Lung (tissue), 12 donors: ENCODE data around the gene KIAA1958. TPM values are rescaled to one million over a fixed set of nuclear protein-coding genes. Genes with fewer than 3 reads are reported as not detected.
A peak's percentile ranks its signal among the peaks of the same experiment; 100 is the strongest.

Experiments
- ATAC-seq: fragments of 200-7000 bp; cut with Tn5 transposase; one replicate; pipeline ENCODE4 v1.9.1; 2020; ENCODE audit warnings: moderate number of reproducible peaks; ENCODE audit not compliant: insufficient read depth, low FRiP score
- DNase-seq, 3 donors: peaks; one replicate each; pipeline ENCODE4 v3.0.0-alpha.2; 2013 to 2017
- H3K27ac ChIP-seq, 2 donors: one replicate each; pipeline ENCODE4 v1.5.1; 2013; ENCODE audit warnings: mild to moderate bottlenecking in 2 of 2, moderate library complexity in 2 of 2, control low read depth in 1 of 2, inconsistent platforms in 1 of 2, low read depth in 1 of 2, low read length in 1 of 2
- H3K27me3 ChIP-seq, 3 donors: one replicate each; pipeline ENCODE4 v1.5.1; 2013; ENCODE audit warnings: low read length in 2 of 3; ENCODE audit not compliant: control insufficient read depth in 3 of 3, insufficient read depth in 3 of 3
- H3K36me3 ChIP-seq, 4 donors: one replicate each; pipeline ENCODE4 v1.5.1; 2013; ENCODE audit warnings: low read length in 4 of 4, mild to moderate bottlenecking in 1 of 4, moderate library complexity in 1 of 4; ENCODE audit not compliant: control insufficient read depth in 4 of 4, insufficient read depth in 4 of 4
- H3K4me1 ChIP-seq, 5 donors: one replicate each; pipeline ENCODE4 v1.5.1; 2013; ENCODE audit warnings: low read length in 5 of 5, mild to moderate bottlenecking in 2 of 5, moderate library complexity in 1 of 5; ENCODE audit not compliant: control insufficient read depth in 5 of 5, insufficient read depth in 5 of 5
- H3K4me3 ChIP-seq: one replicate; pipeline ENCODE4 v1.5.1; 2013; ENCODE audit warnings: mild to moderate bottlenecking, control low read depth, moderate library complexity
- H3K9ac ChIP-seq, 2 donors: one replicate each; pipeline ENCODE4 v1.5.1; 2013; ENCODE audit warnings: low read length in 2 of 2, control low read depth in 1 of 2; ENCODE audit not compliant: insufficient read depth in 1 of 2
- H3K9me3 ChIP-seq, 4 donors: one replicate each; pipeline ENCODE4 v1.5.1; 2013; ENCODE audit warnings: low read length in 3 of 4, mild to moderate bottlenecking in 1 of 4, moderate library complexity in 1 of 4; ENCODE audit not compliant: control insufficient read depth in 4 of 4, insufficient read depth in 3 of 4
- CTCF ChIP-seq: IDR thresholded peaks from 2 replicates; pipeline ENCODE4 v1.5.1; 2012; ENCODE audit warnings: mild to moderate bottlenecking; ENCODE audit errors: control extremely low read depth, extremely low read depth
- WGBS, 2 donors: extraction: QIAGEN DNeasy Blood & Tissue Kit; methylation state at CpG; one replicate each; pipeline ENCODE4 v1.1.7; 2013; 5-methylcytosine and 5-hydroxymethylcytosine counted together
- polyA plus RNA-seq, 2 donors: library from polyadenylated mRNA; stranded (reverse); fragments of 200-250 nt; gene quantifications; one replicate each; pipeline ENCODE4 v1.2.1, GENCODE V29; 2013
- total RNA-seq, 2 donors: library from RNA; depleted of rRNA in 1 of 2; stranded (reverse); fragments of >200 nt in 1 of 2; gene quantifications; one replicate each; pipeline ENCODE4 v1.2.1, GENCODE V29; 2014 to 2021
- donor health status: control.
- donor health status: control.
- donor health status: Bipolar disorder and iron deficiency.
- donor health status: healthy.
- donor health status: DM: yes; HTN: yes; CAD: no.

Gene KIAA1958
- total and polyA plus RNA-seq, 4 donors: 2.0 to 24.0 (median 6.8) TPM

- no peak for TF ChIP-seq CTCF
- H3K9me3 ChIP-seq: no peaks in the 10 kb centered on the region
- H3K9ac ChIP-seq: peak overlapping the region in 1 of 2 donors; percentile 45
- peaks cover 0 to 31% (median 3%) of the 10 kb centered on the region in 5 donors for H3K4me1 ChIP-seq
- WGBS, 2 donors: 0 to 1% methylated on average over 40 to 80 of the region's 80 CpGs
- peak overlapping the region; percentile 63 to 86 for H3K27ac ChIP-seq
- ATAC-seq: peak; percentile 25
- H3K4me3 ChIP-seq: peak overlapping the region; percentile 80
- no peaks in the 10 kb centered on the region for H3K27me3 ChIP-seq
- peak; percentile 78 to 84 (median 81) for DNase-seq
- no peaks in the 10 kb centered on the region for H3K36me3 ChIP-seq
These were observed 576 bp downstream of the KIAA1958 start for GRCh38 chr9:112487008-112487798.

DNA sequence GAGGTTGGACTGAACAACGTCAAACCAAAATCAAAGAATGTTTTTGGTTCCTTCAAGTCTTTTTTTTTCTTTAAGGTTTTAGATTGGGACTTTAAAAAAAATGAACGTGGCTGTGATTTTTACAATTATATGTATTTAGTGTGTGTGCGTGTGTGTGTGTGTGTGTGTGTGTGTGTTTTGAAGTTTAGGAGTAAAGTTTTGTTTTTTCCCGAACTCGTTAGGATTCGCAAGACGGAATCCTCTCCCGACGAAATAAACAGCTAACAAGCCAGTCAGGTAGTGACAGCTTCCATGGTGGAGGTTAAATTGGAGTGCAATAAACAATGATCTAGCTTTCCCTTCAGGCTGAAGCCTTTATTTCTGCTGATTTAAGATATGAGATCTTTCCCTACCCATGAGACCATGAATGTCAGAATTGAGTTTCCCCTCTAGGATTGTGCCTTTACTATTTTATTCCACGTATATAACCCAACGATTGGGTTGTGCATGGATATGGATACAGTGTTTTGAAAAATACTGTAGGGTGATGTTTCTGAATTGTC lies 1.2 kb downstream of the KIAA1958 start:
- no peaks in the 10 kb centered on the region for H3K27me3 ChIP-seq
- H3K36me3 ChIP-seq: no peaks in the 10 kb centered on the region
- H3K9me3 ChIP-seq: no peaks in the 10 kb centered on the region
- DNase-seq (no peak), ATAC-seq (no peak)
- peaks cover 0 to 31% (median 3%) of the 10 kb centered on the region in 5 donors for H3K4me1 ChIP-seq
- H3K9ac ChIP-seq: peak overlapping the region in 1 of 2 donors; percentile 63
- peak overlapping the region in 1 of 2 donors; percentile 86 for H3K27ac ChIP-seq
- no peak for TF ChIP-seq CTCF
- peak overlapping the region; percentile 80 for H3K4me3 ChIP-seq
- 16 to 24% methylated on average over 11 of the region's 11 CpGs for WGBS, 2 donors

DNA sequence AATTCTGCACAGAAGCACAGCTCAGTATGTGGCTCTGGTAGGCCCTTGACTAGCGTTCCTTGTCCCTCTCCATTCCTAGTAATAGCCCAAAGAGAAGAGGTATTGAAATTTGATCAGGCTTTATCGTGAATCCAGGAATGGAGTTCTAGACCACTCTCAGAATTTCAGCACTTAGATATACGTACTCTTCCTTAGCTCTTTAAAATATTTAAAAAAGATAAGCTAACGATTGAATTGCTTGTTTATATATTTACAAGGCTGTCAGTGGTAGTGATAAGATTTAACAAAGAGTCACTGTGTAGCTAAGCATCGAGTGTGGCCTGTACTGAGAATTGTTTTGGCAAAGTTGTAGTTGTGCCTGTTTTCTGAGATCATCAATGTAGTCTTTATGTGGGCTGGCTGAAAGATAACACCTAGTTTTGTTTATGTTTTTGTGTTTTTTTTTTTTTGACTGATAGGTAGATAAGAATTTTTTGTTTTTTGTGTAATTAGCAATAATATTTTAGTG lies 2.5 kb downstream of the KIAA1958 start:
- Histone ChIP-seq H3K4me1 (peaks cover 0 to 31% (median 3%) of the 10 kb centered on the region in 5 donors), H3K9me3 (peaks cover 0 to 7% (median 0%) of the 10 kb centered on the region in 4 donors), H3K4me3 (no peak overlapping the region), H3K27me3 (no peaks in the 10 kb centered on the region), H3K36me3 (peaks cover 0 to 9% (median 1%) of the 10 kb centered on the region in 4 donors), H3K27ac (no peak overlapping the region), H3K9ac (peak overlapping the region in 1 of 2 donors; percentile 26)
- no peak for ATAC-seq
- WGBS, 2 donors: 55 to 73% methylated on average over 5 of the region's 5 CpGs
- TF ChIP-seq CTCF: no peak
- DNase-seq: peak in 1 of 3 donors; percentile 39
